Smooth muscle cell (in vitro differentiated cells): Measurements from ENCODE around the gene ERGIC1. TPM values are rescaled to one million over a fixed set of nuclear protein-coding genes. Genes with fewer than 3 reads are reported as not detected.

Experiments
- DNase-seq: peaks from one replicate; lab custom pipeline; 2025; ENCODE audit not compliant: unreplicated experiment; lab: John Stamatoyannopoulos, UW
- H2AFZ ChIP-seq: fragments of 200-600 bp; sonication (generic); 2 replicates; pipeline ENCODE4 v1.6.0; 2016; ENCODE audit warnings: antibody characterized with exemption, low read depth, mild to moderate bottlenecking
- H3F3A ChIP-seq: fragments of 200-600 bp; sonication (generic); 2 replicates; pipeline ENCODE4 v1.6.0; 2017; ENCODE audit warnings: antibody characterized with exemption, low read depth
- H3K27ac ChIP-seq: fragments of 200-600 bp; sonication (generic); 2 replicates; pipeline ENCODE4 v1.5.1; 2016; ENCODE audit warnings: low read depth, mild to moderate bottlenecking
- H3K27me3 ChIP-seq: fragments of 200-600 bp; sonication (generic); 2 replicates; pipeline ENCODE4 v1.6.1; 2016; ENCODE audit warnings: low read depth, mild to moderate bottlenecking
- H3K36me3 ChIP-seq: fragments of 200-600 bp; sonication (generic); 2 replicates; pipeline ENCODE4 v1.5.1; 2016; ENCODE audit warnings: low read depth
- H3K4me1 ChIP-seq: fragments of 200-600 bp; sonication (generic); 2 replicates; pipeline ENCODE4 v1.5.1; 2016; ENCODE audit warnings: low read depth
- H3K4me2 ChIP-seq: fragments of 200-600 bp; sonication (generic); 2 replicates; pipeline ENCODE4 v1.6.0; 2016; ENCODE audit warnings: mild to moderate bottlenecking
- H3K4me3 ChIP-seq: fragments of 200-600 bp; sonication (generic); 2 replicates; pipeline ENCODE4 v1.5.1; 2016; ENCODE audit warnings: mild to moderate bottlenecking
- H3K79me2 ChIP-seq: fragments of 200-600 bp; sonication (generic); 2 replicates; pipeline ENCODE4 v1.6.0; 2016; ENCODE audit warnings: low read depth, mild to moderate bottlenecking
- H3K9ac ChIP-seq: fragments of 200-600 bp; sonication (generic); 2 replicates; pipeline ENCODE4 v1.6.0; 2016; ENCODE audit warnings: low read depth
- H3K9me3 ChIP-seq: fragments of 200-600 bp; sonication (generic); replicated peaks from 2 replicates; pipeline ENCODE4 v1.5.1; 2016; ENCODE audit warnings: low read depth
- H4K20me1 ChIP-seq: fragments of 200-600 bp; sonication (generic); 2 replicates; pipeline ENCODE4 v1.6.0; 2016; ENCODE audit warnings: low read depth
- WGBS: methylation state at CpG from one replicate; pipeline ENCODE4 v1.1.7; 2016; ENCODE audit warnings: low lambda C conversion rate; 5-methylcytosine and 5-hydroxymethylcytosine counted together
- polyA plus RNA-seq: library from polyadenylated mRNA; unstranded; fragments of >200 nt; fragmentation: Nextera tagmentation; extraction: Ambion mirVana; gene quantifications from 2 replicates; pipeline ENCODE4 v1.2.1, GENCODE V29; 2016
- total RNA-seq: library from RNA; depleted of rRNA; stranded (reverse); fragments of >200 nt; gene quantifications from 2 replicates; pipeline ENCODE4 v1.2.3, GENCODE V29; 2014
- TF ChIP-seq, protein P1 (sequence below): fragments of 200-600 bp; sonication (generic); IDR thresholded peaks from 2 replicates; pipeline ENCODE4 v1.5.1; 2017; ENCODE audit warnings: borderline replicate concordance, mild to moderate bottlenecking, antibody characterized with exemption; ENCODE audit not compliant: insufficient read depth, poor library complexity, severe bottlenecking

Gene ERGIC1
- total and polyA plus RNA-seq, 2 experiments from 2014 or later = 38.2 to 140 TPM

DNA sequence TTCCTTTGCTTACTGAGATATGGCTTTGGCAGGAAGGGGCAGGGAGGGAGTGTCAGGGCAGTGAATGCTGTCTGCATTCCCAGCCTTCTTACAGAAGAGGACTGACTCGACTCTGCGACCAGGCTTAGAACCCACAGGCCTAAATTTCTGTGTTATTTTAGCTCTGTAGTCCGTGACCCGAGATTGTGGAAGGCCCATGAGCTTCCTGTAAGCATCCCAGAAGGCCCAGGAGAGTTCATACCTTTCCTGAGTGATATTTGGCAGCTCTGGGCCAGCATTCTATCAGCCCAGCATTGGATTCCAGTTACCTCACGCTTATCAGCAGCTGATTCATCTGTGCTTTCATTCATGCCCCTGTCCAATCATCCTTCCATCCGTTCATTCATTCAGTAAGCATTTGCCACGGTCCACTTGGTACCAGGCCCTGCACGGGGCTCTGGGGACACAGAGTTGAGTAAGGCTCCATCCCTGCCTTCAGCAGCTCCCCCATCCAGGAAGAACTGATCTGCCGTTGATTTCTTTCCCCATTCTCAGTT lies 97.0 kb downstream of the ERGIC1 start:
- no peaks in the 10 kb centered on the region for H3K27me3 ChIP-seq
- TF ChIP-seq, protein P1, sequence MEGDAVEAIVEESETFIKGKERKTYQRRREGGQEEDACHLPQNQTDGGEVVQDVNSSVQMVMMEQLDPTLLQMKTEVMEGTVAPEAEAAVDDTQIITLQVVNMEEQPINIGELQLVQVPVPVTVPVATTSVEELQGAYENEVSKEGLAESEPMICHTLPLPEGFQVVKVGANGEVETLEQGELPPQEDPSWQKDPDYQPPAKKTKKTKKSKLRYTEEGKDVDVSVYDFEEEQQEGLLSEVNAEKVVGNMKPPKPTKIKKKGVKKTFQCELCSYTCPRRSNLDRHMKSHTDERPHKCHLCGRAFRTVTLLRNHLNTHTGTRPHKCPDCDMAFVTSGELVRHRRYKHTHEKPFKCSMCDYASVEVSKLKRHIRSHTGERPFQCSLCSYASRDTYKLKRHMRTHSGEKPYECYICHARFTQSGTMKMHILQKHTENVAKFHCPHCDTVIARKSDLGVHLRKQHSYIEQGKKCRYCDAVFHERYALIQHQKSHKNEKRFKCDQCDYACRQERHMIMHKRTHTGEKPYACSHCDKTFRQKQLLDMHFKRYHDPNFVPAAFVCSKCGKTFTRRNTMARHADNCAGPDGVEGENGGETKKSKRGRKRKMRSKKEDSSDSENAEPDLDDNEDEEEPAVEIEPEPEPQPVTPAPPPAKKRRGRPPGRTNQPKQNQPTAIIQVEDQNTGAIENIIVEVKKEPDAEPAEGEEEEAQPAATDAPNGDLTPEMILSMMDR = no peak
- H3K9me3 ChIP-seq = no peaks in the 10 kb centered on the region
- H3K79me2 ChIP-seq = no peaks in the 10 kb centered on the region
- no peaks in the 10 kb centered on the region for H3K4me1 ChIP-seq
- H4K20me1 ChIP-seq = no peaks in the 10 kb centered on the region
- no peaks in the 10 kb centered on the region for H3K36me3 ChIP-seq
- DNase-seq = no peak
- H3K4me2 ChIP-seq = peak overlapping the region; percentile 28
- peak overlapping the region; percentile 36 for H3K9ac ChIP-seq
- no peak overlapping the region for H3K4me3 ChIP-seq
- H3K27ac ChIP-seq = peak overlapping the region; percentile 83
- no peak overlapping the region for H2AFZ ChIP-seq
- H3F3A ChIP-seq = no peaks in the 10 kb centered on the region
- WGBS = 50% methylated on average over 9 of the region's 9 CpGs

DNA sequence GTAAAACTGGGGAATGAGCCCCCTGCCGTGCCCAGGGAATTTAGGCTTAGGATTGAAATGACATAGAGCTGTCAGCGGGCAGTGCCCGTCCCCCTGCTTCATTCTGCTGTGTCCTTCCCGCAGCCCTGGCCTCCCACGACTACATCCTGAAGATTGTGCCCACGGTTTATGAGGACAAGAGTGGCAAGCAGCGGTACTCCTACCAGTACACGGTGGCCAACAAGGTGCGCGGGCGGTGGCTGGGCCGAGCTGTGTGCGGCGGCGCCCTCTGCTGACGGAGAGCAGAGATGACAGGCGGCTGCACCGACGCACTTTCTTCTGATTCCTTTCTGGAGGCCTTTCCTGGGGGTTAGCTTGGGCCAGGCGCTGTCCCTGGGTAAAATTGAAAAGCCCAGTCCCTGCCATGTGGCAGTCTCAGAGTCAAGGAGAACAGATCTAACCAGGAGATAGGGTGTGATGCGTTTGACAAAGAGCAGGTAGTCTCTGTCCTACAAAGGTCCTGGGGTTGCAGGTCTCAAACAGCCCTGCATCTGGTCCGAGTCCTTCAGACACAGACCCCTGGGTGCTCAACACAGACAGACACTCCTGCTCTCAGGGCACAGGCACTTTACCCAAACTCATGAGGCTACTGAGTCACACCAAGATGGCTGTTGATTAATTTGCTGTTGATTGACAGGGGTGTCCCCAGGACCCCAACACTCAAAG lies 98.4 kb downstream of the ERGIC1 start:
- no peaks in the 10 kb centered on the region for H3K79me2 ChIP-seq
- H3K4me1 ChIP-seq = no peaks in the 10 kb centered on the region
- H3K9me3 ChIP-seq = no peaks in the 10 kb centered on the region
- H4K20me1 ChIP-seq = no peaks in the 10 kb centered on the region
- H2AFZ ChIP-seq = no peak overlapping the region
- no peak overlapping the region for H3K4me2 ChIP-seq
- H3K9ac ChIP-seq = no peak overlapping the region
- no peak overlapping the region for H3K4me3 ChIP-seq
- no peaks in the 10 kb centered on the region for H3K36me3 ChIP-seq
- no peaks in the 10 kb centered on the region for H3K27me3 ChIP-seq
- WGBS = 16% methylated on average over 22 of the region's 22 CpGs
- H3K27ac ChIP-seq = peak overlapping the region; percentile 83
- TF ChIP-seq, protein P1 = peak; percentile 95
- H3F3A ChIP-seq = no peaks in the 10 kb centered on the region
- DNase-seq = peak; percentile 23

DNA sequence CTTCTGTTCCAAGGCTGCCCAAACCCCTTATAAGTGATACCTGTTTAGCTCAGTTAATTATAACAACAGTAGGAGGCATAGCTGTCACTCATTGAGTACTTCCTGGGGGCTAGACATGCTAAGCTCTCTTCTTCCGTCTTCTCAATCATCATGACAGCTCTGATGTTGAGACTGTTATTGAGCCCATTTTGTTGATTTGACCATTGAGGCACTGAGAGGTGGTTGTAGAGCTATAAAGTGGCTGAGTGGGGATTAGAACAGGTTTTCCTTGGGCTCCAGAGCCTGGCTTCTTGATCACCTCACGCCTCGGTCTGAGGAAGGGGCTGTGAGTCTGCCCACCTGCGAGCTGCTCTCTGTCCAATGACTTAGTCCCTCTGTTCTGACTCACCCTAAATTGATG lies 99.2 kb downstream of the ERGIC1 start:
- Histone ChIP-seq H4K20me1 (no peaks in the 10 kb centered on the region), H3K27me3 (no peaks in the 10 kb centered on the region), H3K79me2 (no peaks in the 10 kb centered on the region), H3K9ac (no peak overlapping the region), H3K4me1 (no peaks in the 10 kb centered on the region), H2AFZ (no peak overlapping the region), H3K27ac (no peak overlapping the region), H3K9me3 (no peaks in the 10 kb centered on the region), H3F3A (no peaks in the 10 kb centered on the region), H3K36me3 (peaks cover 2% of the 10 kb centered on the region), H3K4me3 (no peak overlapping the region), H3K4me2 (no peak overlapping the region)
- WGBS = 93% methylated on average over 4 of the region's 4 CpGs
- TF ChIP-seq, protein P1 = no peak
- DNase-seq = no peak

DNA sequence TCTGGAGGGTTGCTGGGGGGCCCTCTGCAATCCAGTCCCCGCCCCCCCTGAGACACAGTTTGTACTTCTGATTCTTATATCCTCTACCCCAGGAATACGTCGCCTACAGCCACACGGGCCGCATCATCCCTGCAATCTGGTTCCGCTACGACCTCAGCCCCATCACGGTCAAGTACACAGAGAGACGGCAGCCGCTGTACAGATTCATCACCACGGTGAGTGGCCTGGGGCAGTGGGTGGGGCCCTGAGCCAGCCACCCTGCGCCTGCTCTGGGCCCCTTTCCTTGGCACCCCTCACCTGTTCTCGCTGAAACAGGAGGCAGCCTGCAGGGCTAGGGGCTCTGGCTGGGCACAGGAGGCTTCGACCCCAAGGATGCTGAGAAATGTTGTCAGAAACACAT lies 101.0 kb downstream of the ERGIC1 start:
- Histone ChIP-seq H3K4me1 (no peaks in the 10 kb centered on the region), H3K4me2 (no peak overlapping the region), H3K79me2 (no peaks in the 10 kb centered on the region), H3K36me3 (peaks cover 2% of the 10 kb centered on the region), H4K20me1 (no peaks in the 10 kb centered on the region), H3F3A (no peaks in the 10 kb centered on the region), H3K27me3 (no peaks in the 10 kb centered on the region), H3K9me3 (no peaks in the 10 kb centered on the region), H2AFZ (no peak overlapping the region), H3K9ac (no peak overlapping the region), H3K27ac (no peak overlapping the region), H3K4me3 (no peak overlapping the region)
- WGBS = 89% methylated on average over 14 of the region's 14 CpGs
- DNase-seq = no peak
- TF ChIP-seq, protein P1 = no peak
